ENCODE data around the gene GXYLT2. TPM values are rescaled to one million over a fixed set of nuclear protein-coding genes. Genes with fewer than 3 reads are reported as not detected.

The GXYLT2 gene, protein sequence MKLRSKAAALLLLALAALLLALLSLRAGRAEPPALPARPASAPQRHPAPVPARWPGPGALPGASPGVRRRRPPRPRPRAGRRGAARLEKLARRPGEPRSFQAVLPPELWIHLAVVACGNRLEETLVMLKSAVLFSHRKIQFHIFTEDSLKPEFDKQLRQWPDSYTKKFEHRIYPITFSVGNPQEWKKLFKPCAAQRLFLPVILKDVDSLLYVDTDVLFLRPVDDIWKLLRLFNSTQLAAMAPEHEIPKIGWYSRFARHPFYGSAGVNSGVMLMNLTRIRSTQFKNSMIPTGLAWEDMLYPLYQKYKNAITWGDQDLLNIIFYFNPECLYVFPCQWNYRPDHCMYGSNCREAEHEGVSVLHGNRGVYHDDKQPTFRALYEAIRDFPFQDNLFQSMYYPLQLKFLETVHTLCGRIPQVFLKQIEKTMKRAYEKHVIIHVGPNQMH
- not detected for polyA plus RNA-seq

DNA sequence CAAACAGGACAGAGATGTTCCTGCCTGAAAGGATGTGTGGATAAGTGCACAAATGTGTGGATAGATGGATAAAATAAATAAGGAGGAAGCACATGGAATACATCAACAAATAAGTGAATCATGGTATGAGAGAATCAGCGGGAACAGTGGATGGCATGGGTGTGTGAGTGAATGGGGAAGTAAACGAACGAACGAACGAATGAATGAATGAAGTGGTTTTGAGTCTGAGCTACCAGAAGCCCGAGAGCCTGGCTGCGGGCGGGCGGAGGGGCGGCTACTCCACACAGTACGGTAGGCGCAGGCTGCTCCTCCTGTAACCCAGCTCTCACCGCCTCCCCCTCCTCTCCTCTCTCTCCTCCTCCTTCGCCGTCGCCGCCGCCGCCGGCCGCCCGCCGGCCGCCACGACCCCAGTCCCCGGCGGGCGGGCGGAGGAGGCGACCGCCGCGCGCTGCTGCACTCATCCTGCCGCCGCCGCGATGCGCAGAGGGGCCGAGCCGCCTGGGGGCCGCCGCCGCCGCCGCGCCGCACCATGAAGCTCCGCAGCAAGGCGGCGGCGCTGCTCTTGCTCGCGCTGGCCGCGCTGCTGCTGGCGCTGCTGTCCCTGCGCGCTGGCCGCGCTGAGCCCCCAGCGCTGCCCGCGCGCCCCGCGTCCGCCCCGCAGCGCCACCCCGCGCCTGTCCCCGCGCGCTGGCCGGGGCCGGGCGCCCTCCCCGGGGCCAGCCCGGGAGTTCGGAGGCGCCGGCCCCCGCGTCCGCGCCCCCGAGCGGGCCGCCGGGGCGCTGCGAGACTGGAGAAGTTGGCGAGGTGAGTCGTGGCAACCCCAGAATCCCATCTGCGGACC lies at the start of gene GXYLT2:
TSS of gene GXYLT2 (plus strand) at position 342 of the 841 bp plus-strand sequence. CDS start at position 530, 188 bp downstream.
- peaks cover 3 to 11% (median 7%) of the 10 kb centered on the region in 3 donors for H3K9me3 Mint-ChIP-seq
- peak within 1 kb of the TSS; percentile 18 to 86 (median 67) for H3K4me3 Mint-ChIP-seq
- peaks cover 58% of the 10 kb centered on the region for H3K27me3 Mint-ChIP-seq
- H3K27ac Mint-ChIP-seq: no peak within 1 kb of the TSS
- H3K36me3 Mint-ChIP-seq: no peaks in the 10 kb centered on the region
- peaks cover 4 to 12% (median 5%) of the 10 kb centered on the region in 3 donors for H3K4me1 Mint-ChIP-seq

DNA sequence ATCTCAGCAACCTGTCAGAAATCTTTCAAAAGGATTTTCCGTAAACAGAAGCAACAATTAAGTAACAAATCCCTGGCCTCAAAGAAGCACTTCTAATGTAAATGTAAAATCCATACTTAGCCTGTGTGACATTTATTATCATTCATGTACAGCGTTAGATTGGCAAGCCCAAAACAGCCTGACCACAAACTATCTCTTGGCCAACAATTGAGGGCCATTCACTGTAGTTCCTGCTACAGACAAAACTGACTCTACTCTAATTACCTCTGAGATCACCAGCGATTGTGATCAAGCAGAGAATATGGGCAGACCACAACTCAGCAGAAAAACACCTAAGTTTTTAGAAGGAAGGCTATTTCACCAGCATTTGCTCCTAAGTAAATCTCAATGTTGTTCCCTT lies 48.8 kb upstream of the GXYLT2 start:
- no peak overlapping the region for H3K27ac Mint-ChIP-seq
- peaks cover 16% of the 10 kb centered on the region for H3K36me3 Mint-ChIP-seq
- no peaks in the 10 kb centered on the region for H3K27me3 Mint-ChIP-seq
- H3K9me3 Mint-ChIP-seq: no peaks in the 10 kb centered on the region
- no peak overlapping the region for H3K4me3 Mint-ChIP-seq
- peaks cover 0 to 5% (median 4%) of the 10 kb centered on the region in 3 donors for H3K4me1 Mint-ChIP-seq

DNA sequence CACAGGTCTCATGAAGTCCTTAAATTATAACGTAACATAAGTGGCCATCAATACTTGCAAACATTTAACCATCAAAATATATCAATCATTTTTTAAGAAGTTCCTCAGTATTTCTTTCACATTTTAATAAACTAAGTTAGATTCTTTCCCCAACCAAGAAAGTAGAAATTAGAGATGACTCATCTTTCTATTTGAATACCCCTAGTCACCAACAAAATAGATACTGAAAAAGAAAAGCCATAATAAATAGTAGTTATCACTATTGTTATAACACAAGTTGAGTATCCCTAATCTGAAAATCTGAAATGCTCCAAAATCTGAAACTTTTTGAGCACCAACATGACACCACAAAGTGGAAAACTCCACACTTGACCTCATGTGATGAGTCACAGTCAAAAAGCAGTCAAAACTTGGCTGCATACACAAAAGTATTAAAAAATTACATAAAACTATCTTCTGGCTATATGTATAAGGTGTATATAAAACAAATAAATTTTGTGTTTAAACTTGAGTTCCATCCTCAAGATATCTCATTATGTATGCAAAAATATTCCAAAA lies 43.3 kb upstream of the GXYLT2 start:
- Mint-ChIP-seq H3K9me3 (no peaks in the 10 kb centered on the region), H3K4me3 (no peak overlapping the region), H3K27me3 (no peaks in the 10 kb centered on the region), H3K4me1 (peaks cover 26 to 39% (median 32%) of the 10 kb centered on the region in 3 donors), H3K36me3 (peaks cover 9% of the 10 kb centered on the region), H3K27ac (peak overlapping the region in 1 of 3 donors; percentile 42)

DNA sequence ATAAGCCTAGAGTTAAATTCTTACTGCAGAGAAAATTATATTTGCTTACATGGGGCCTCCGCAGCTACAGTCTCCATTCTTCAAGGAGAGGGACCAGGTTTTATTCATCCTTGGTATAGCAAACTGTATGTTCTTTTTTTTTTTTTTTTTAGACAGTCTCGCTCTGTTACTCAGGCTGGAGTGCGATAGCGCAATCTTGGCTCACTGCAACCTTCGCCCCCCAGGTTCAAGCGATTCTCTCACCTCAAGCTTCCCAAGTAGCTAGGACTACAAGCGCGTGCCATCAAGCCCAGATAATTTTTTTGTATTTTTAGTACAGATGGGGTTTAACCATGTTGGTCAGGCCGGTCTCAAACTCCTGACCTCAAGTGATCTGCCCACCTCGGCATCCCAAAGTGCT lies 41.7 kb upstream of the GXYLT2 start:
- H3K4me3 Mint-ChIP-seq: peak overlapping the region; percentile 32 to 97 (median 93)
- peak overlapping the region; percentile 12 to 39 (median 28) for H3K27ac Mint-ChIP-seq
- H3K4me1 Mint-ChIP-seq: peaks cover 26 to 39% (median 32%) of the 10 kb centered on the region in 3 donors
- H3K9me3 Mint-ChIP-seq: no peaks in the 10 kb centered on the region
- H3K27me3 Mint-ChIP-seq: no peaks in the 10 kb centered on the region
- peaks cover 3% of the 10 kb centered on the region for H3K36me3 Mint-ChIP-seq

DNA sequence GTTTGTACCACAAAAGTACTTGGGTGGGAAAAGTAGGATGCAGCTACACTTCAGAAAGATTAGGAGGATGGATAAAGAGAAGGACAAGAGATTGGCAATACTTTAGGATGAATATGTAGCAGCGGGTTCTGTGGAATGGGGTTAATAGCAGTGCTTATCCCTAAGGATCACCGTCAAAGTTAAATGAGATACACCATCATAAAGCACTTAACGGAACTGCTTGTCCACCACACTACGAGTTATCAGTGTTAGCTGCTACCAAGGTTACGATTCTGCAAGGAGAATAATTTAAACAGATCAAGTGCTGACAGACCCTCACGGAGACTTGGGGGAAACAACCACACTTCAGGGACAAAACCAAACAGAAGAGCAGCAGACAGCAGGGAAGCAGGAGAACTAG lies 40.6 kb upstream of the GXYLT2 start:
- H3K4me3 Mint-ChIP-seq: peak overlapping the region; percentile 90 to 99 (median 96)
- H3K4me1 Mint-ChIP-seq: peaks cover 26 to 39% (median 32%) of the 10 kb centered on the region in 3 donors

DNA sequence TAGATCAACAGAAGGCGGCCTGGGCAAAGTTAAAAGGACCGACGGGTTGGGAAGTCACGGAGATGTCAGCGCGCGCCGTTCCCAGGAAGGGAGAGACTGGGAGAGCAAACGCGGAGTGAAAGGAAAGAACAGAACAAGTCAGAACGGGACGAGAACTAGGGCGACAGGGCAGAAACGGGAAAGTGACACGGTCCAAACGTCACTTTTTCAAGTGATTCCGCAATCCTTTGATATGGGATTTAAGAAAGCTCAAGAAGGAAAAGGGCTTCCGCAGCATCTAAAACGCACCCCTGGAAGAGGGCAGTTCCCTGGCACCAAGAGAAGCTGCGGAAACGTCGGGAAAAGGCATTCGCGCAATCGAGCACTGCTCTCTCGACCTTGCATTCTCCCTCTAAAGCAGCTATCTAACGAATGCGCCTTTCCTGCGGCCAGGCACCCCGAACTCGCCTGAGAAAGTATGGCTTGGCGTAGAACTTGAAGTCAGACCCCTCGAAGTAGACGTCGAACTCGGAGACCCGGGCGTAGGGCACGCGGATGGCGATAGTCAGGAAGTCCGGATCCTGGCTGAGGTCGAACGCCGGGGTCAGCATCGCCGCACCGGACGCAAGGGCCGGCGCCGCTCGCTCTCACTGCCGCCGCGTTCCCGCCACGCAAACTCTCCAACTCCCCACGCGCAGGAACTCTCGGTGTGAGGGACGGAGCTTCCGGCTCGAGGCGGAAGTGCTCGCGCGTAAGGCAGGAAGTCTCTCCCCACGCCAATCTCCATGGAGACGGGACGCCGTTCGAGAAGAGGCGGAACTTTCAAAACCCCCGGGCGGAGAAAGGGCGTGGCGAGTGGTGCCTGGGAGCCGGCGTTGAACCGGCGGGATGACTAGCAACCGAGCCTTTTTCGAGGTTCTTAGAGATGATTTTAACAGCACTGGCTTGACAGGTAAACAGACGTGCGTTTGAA lies 39.8 kb upstream of the GXYLT2 start, which contains the start of gene SHQ1:
TSS of gene SHQ1 (minus strand) at position 695 of the 952 bp plus-strand sequence. CDS start at position 590, 105 bp downstream.
- H3K27ac Mint-ChIP-seq: peak within 1 kb of the TSS; percentile 82 to 91 (median 90)
- H3K36me3 Mint-ChIP-seq: peaks cover 3% of the 10 kb centered on the region
- H3K9me3 Mint-ChIP-seq: no peaks in the 10 kb centered on the region
- peak within 1 kb of the TSS; percentile 90 to 99 (median 96) for H3K4me3 Mint-ChIP-seq
- peaks cover 2% of the 10 kb centered on the region for H3K27me3 Mint-ChIP-seq
- peaks cover 26 to 39% (median 32%) of the 10 kb centered on the region in 3 donors for H3K4me1 Mint-ChIP-seq

More for the DNA sequence above, 40.6 kb upstream of the GXYLT2 start:
- Mint-ChIP-seq H3K9me3 (no peaks in the 10 kb centered on the region), H3K27me3 (peaks cover 2% of the 10 kb centered on the region), H3K36me3 (peaks cover 3% of the 10 kb centered on the region), H3K27ac (peak overlapping the region in 2 of 3 donors; percentile 18 to 82)

DNA sequence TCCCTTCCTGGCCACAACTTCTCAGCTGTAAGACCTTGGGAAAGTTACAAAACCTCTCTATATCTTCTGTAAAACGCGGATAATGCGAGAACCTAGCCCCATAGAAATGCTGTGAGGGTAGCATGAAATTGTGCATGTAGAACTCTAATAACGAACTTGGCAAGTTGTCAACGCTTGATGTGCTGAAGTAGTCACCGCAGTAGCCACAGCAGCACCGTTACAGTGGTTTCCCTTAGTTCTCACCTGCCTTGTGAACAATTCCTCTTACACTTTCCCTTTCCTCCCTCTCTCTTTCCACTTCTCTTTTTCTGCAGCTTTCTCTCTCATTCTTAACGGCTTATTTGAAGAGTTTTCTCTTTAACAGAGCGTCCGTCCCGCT lies 39.2 kb upstream of the GXYLT2 start:
- Mint-ChIP-seq H3K4me1 (peaks cover 26 to 38% (median 32%) of the 10 kb centered on the region in 3 donors), H3K27me3 (peaks cover 2% of the 10 kb centered on the region), H3K9me3 (no peaks in the 10 kb centered on the region)

DNA sequence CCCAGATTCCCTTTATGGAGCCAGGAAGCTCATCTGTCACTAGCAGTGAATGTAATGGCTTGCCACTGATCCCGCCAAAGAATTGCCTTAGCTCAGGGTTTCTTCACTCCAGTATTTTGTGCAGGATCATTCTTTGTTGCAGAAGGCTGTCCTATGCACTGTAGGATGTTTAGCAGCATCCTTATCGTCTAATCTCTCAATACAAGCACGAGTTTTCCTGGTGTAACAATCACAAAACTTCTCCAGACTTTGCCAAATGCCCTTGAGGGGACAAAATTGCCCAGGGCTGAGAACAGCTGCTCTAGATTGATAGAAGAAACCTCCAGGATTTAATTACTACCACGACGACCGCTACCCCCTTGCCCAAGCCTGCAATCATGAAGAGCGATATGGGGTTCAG lies 32.8 kb upstream of the GXYLT2 start:
- Mint-ChIP-seq H3K9me3 (no peaks in the 10 kb centered on the region), H3K4me3 (no peak overlapping the region), H3K27ac (no peak overlapping the region)

More for the DNA sequence above, 39.2 kb upstream of the GXYLT2 start:
- peak overlapping the region; percentile 82 to 91 (median 90) for H3K27ac Mint-ChIP-seq
- peaks cover 2% of the 10 kb centered on the region for H3K36me3 Mint-ChIP-seq
- H3K4me3 Mint-ChIP-seq: peak overlapping the region; percentile 90 to 99 (median 96)

DNA sequence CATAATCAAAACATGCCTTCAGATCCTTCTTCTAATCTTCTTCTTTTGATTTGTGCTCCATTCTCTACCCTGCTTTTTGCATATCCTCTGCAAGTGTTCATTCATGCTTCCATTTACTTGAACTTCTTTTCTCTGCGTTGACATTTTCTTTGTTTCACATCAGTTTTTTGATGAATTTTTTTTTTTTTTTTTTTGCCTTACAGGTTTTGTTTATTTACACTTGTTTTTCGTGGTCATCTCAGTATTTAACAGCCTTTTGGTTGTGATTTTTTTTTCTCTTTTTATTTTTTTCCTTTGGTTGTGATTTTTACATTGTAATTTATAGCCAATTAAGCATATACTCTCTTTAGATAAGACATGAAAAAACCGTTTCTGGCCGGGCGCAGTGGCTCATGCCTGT lies 27.8 kb upstream of the GXYLT2 start:
- Mint-ChIP-seq H3K27me3 (no peaks in the 10 kb centered on the region), H3K4me1 (peaks cover 0 to 1% (median 1%) of the 10 kb centered on the region in 3 donors), H3K4me3 (no peak overlapping the region), H3K9me3 (no peaks in the 10 kb centered on the region), H3K36me3 (peaks cover 2% of the 10 kb centered on the region), H3K27ac (no peak overlapping the region)

More for the DNA sequence above, 32.8 kb upstream of the GXYLT2 start:
- peaks cover 2% of the 10 kb centered on the region for H3K36me3 Mint-ChIP-seq
- peaks cover 4% of the 10 kb centered on the region for H3K27me3 Mint-ChIP-seq
- H3K4me1 Mint-ChIP-seq: peaks cover 0 to 1% (median 1%) of the 10 kb centered on the region in 3 donors

DNA sequence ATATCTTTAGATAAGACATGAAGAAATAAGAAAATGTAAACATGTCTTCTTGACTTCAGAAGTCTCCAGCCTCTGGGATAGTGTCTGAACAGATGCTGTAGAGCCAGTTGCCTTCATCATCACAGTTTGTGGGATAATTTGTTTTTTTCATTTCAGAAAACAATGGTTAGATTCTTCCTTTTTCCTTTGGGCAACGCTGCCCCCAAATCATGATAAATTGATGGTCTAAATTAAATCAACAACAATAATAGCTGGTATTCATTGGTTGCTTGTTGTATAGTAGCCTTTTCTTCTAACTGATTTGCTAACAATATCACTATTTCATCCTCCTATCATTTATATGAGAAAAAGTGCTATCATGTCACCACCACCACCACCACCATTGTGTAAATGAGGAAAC lies 27.0 kb upstream of the GXYLT2 start:
- peaks cover 2% of the 10 kb centered on the region for H3K36me3 Mint-ChIP-seq

DNA sequence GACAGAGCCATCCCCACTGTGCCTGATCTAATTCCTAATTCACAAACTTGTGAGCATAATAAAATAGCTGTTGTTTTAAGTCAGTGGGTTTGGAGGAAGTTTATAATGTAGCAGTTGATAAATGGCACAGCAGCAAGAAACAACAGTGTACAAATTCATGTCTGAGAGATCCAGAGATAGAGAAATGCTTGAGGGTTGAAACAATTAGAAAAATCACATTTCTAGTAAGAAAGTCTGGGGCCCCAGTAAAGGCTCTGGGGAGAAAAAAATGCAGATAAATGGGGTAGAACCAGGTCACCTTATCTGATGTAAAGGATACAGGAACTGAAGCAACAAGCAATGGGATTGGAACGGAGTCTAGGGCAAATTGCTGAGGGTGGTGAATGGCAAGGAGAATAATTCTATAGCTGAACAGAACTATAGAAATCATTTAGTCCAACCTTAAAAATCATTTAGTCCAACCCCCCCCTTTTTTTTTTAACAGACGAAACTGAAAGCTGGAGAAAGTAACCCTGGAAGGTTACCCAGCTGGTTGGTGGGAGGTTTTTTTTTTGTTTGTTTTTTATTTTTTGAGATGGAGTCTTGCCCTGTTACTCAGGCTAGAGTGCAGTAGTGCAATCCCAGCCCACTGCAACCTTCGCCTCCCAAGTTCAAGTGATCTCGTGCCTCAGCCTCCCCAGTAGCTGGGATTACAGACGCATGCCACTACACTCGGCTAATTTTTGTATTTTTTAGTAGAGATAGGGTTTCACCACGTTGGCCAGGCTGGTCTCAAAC lies 25.3 kb upstream of the GXYLT2 start:
- Mint-ChIP-seq H3K9me3 (no peaks in the 10 kb centered on the region), H3K27me3 (no peaks in the 10 kb centered on the region), H3K36me3 (peaks cover 2% of the 10 kb centered on the region), H3K4me1 (peaks cover 0 to 1% (median 1%) of the 10 kb centered on the region in 3 donors), H3K27ac (no peak overlapping the region), H3K4me3 (no peak overlapping the region)

More for the DNA sequence above, 27.0 kb upstream of the GXYLT2 start:
- H3K27me3 Mint-ChIP-seq: no peaks in the 10 kb centered on the region
- no peak overlapping the region for H3K27ac Mint-ChIP-seq
- H3K9me3 Mint-ChIP-seq: no peaks in the 10 kb centered on the region
- peaks cover 0 to 1% (median 1%) of the 10 kb centered on the region in 3 donors for H3K4me1 Mint-ChIP-seq
- H3K4me3 Mint-ChIP-seq: no peak overlapping the region

DNA sequence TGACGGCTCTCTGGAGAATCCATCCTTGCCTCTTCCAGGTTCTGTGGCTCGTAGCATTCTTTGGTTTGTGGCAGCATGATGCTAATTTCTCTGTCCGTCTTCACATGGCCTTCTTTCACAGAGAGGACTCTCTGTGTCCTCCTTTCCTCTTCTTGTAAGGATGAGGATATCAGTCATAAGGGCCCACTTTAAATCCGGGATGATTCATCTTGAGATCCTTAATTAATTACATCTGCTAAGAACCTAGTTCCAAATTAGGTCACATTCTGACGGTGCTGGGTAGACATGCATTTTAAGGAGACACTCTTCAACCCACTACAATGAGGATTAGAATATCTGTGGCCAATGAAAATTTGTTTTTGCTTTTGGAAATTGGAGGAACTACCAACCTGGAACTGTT lies 15.7 kb upstream of the GXYLT2 start:
- peaks cover 7% of the 10 kb centered on the region for H3K27me3 Mint-ChIP-seq
- no peak overlapping the region for H3K27ac Mint-ChIP-seq
- peaks cover 0 to 2% (median 0%) of the 10 kb centered on the region in 3 donors for H3K4me1 Mint-ChIP-seq
- H3K9me3 Mint-ChIP-seq: no peaks in the 10 kb centered on the region
- H3K36me3 Mint-ChIP-seq: peaks cover 3% of the 10 kb centered on the region
- H3K4me3 Mint-ChIP-seq: no peak overlapping the region

DNA sequence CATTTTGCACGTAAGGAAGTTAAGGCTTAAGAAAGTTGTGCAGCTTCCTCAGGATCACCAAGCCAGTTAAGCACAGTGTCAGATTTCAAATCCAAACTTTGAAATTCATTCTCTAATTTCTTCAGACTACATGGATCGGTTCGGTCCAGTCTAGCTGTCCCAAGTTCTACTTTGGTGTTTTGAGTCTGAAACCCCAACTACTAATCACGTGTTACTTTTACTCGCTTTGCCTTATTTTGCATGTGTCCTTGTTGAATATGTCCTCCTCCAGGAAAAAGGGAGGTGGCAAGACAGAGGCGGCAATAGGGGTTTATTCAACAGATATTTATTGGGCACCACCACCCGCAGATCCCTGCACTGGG lies 522 bp upstream of the GXYLT2 start:
- Mint-ChIP-seq H3K27me3 (peaks cover 59% of the 10 kb centered on the region), H3K4me3 (peak overlapping the region; percentile 18 to 86 (median 67)), H3K4me1 (peaks cover 4 to 12% (median 5%) of the 10 kb centered on the region in 3 donors), H3K9me3 (peaks cover 3 to 11% (median 7%) of the 10 kb centered on the region in 3 donors), H3K27ac (no peak overlapping the region), H3K36me3 (no peaks in the 10 kb centered on the region)
